Effector CD8-positive, alpha-beta T cell (primary cell): ENCODE measurements around the gene SESN2.
"Not testable (repeated sequence)": the region's sequence is repeated elsewhere in the genome, so short reads cannot be mapped to it uniquely, and the experiment has no call there.

ENCODE experiments used
- DNase-seq: peaks from one replicate; lab custom pipeline; 2025; lab: John Stamatoyannopoulos, UW

SESN2 gene

GRCh38 chr1:28326984-28327383 is 67.7 kb downstream of the SESN2 start:
- DNase-seq, result no peak

GRCh38 chr1:28327431-28327830 is 68.1 kb downstream of the SESN2 start:
- DNase-seq, result not testable (repeated sequence)

DNA sequence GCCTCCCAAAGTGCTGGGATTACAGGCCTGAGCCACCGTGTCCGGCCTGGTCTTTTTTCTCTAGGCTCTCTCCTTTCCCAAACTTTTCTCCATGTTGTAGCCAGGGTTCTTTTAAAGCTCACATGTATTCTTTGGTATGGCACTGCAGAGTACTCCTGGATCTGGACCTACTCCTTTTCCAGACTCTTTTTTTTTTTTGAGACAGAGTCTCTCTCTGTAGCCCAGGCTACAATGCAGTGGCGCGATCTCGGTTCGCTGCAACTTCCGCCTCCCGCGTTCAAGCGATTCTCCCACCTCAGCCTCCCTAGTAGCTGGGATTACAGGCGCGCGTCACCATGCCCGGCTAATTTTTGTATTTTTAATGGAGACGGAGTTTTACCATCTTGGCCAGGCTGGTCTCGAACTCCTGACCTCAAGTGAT is 68.9 kb downstream of the SESN2 start:
- DNase-seq, result no peak

- no peak for DNase-seq
Measured at GRCh38 chr1:28329395-28330153, 70.3 kb downstream of the SESN2 start.
